Gastrocnemius medialis (tissue), 4 donors: Measurements from ENCODE around the gene EMILIN2. TPM values are rescaled to one million over a fixed set of nuclear protein-coding genes. Genes with fewer than 3 reads are reported as not detected.

Experiments
- ATAC-seq, 2 donors: fragments of 150-250 bp; one replicate each; pipeline ENCODE4 v1.9.1; 2016
- DNase-seq, 2 donors: peaks; one replicate each; pipeline ENCODE4 v3.0.0-alpha.2; 2019
- H3K27ac ChIP-seq, 4 donors: fragments of 200-600 bp; sonication (generic); 1 replicate in 1 of 4; 2 replicates in 3 of 4; pipeline ENCODE4 v1.5.1; 2016 to 2018; ENCODE audit warnings: mild to moderate bottlenecking in 2 of 4, moderate library complexity in 1 of 4
- H3K27me3 ChIP-seq, 3 donors: fragments of 200-600 bp; sonication (generic) in 2 of 3; 1 replicate in 1 of 3; 2 replicates in 2 of 3; pipeline versions ENCODE4 v1.5.1 to v1.6.0; 2016 to 2019; ENCODE audit warnings: mild to moderate bottlenecking in 1 of 3, moderate library complexity in 1 of 3
- H3K36me3 ChIP-seq, 2 donors: fragments of 200-600 bp; sonication (generic) in 1 of 2; one replicate each; pipeline ENCODE4 v1.5.1; 2017 to 2018
- H3K4me1 ChIP-seq, 2 donors: fragments of 200-600 bp; sonication (generic) in 1 of 2; one replicate each; pipeline ENCODE4 v1.5.1; 2016 to 2017; ENCODE audit warnings: mild to moderate bottlenecking in 2 of 2
- H3K4me3 ChIP-seq, 4 donors: fragments of 200-600 bp; sonication (generic) in 3 of 4; 1 replicate in 1 of 4; 2 replicates in 3 of 4; pipeline ENCODE4 v1.5.1; 2016 to 2019; ENCODE audit warnings: mild to moderate bottlenecking in 2 of 4
- H3K9me3 ChIP-seq, 3 donors: fragments of 200-600 bp; sonication (generic) in 2 of 3; 1 replicate in 1 of 3; 2 replicates in 2 of 3; pipeline ENCODE4 v1.5.1; 2016 to 2019
- CTCF ChIP-seq, 5 experiments: fragments of 450-650 bp in 3 of 5; fragments of 200-600 bp in 2 of 5; sonication (generic) in 2 of 5; IDR thresholded peaks in 4 of 5; conservative IDR thresholded peaks in 1 of 5; 1 replicate in 4 of 5; 2 replicates in 1 of 5; pipeline ENCODE4 v1.5.1; 2016 to 2019; ENCODE audit warnings: antibody characterized with exemption in 5 of 5, mild to moderate bottlenecking in 3 of 5, moderate library complexity in 3 of 5
- POLR2A ChIP-seq, 2 donors: fragments of 450-650 bp; IDR thresholded peaks; one replicate each; pipeline ENCODE4 v1.6.1; 2017; ENCODE audit warnings: antibody characterized with exemption in 2 of 2, mild to moderate bottlenecking in 2 of 2, moderate library complexity in 2 of 2
- in situ Hi-C, 4 donors: fragments of 200-750 bp; cut with MboI; loops; one replicate each; pipeline versions ENCODE4 v1.15.0 to v1.8.0; 2017; ENCODE audit warnings: low sequenced_read_pairs in 4 of 4
- intact Hi-C: fragments of 100-400 bp; cut with DNase I; formaldehyde crosslinking; loops from one replicate; pipeline ENCODE4 v1.15.1; 2023; ENCODE audit warnings: low total_unique reads
- total RNA-seq, 4 donors: library from RNA; depleted of rRNA; stranded (reverse); fragments of >200 nt; gene quantifications; one replicate each; pipeline versions ENCODE4 v1.1.0 to v1.2.3, GENCODE V29; 2016

EMILIN2 gene
- total RNA-seq, 4 donors from 2014 or later = 1.9 to 10.5 (median 5.6) TPM

- in situ Hi-C loops = no loop called here
Measured at GRCh38 chr18:2811416-2811815, 35.4 kb upstream of the EMILIN2 start.

GRCh38 chr18:2814928-2815327 is 31.9 kb upstream of the EMILIN2 start:
- Histone ChIP-seq H3K36me3 (no peaks in the 10 kb centered on the region), H3K4me3 (no peak overlapping the region), H3K27ac (no peak overlapping the region), H3K27me3 (no peaks in the 10 kb centered on the region), H3K4me1 (no peaks in the 10 kb centered on the region), H3K9me3 (peaks cover 0 to 9% (median 0%) of the 10 kb centered on the region in 3 donors)
- intact Hi-C loops = no loop called here
- in situ Hi-C loops = no loop called here
- no peak for TF ChIP-seq CTCF (IDR thresholded peaks at IDR 0.05 in 4 of 5, conservative IDR thresholded peaks at IDR 0.05 in 1 of 5)
- TF ChIP-seq POLR2A (IDR thresholded peaks at IDR 0.05) = no peak
- DNase-seq (no peak), ATAC-seq (no peak)

More at GRCh38 chr18:2811416-2811815, 35.4 kb upstream of the EMILIN2 start:
- ATAC-seq (no peak), DNase-seq (no peak)
- H3K27me3 ChIP-seq = no peaks in the 10 kb centered on the region
- TF ChIP-seq POLR2A (IDR thresholded peaks at IDR 0.05) (no peak), CTCF (IDR thresholded peaks at IDR 0.05 in 4 of 5, conservative IDR thresholded peaks at IDR 0.05 in 1 of 5) (no peak)
- H3K9me3 ChIP-seq = peaks cover 0 to 9% (median 0%) of the 10 kb centered on the region in 3 donors
- no peak overlapping the region for H3K4me3 ChIP-seq
- H3K4me1 ChIP-seq = no peaks in the 10 kb centered on the region
- intact Hi-C loops = no loop called here
- H3K27ac ChIP-seq = no peak overlapping the region
- no peaks in the 10 kb centered on the region for H3K36me3 ChIP-seq

- in situ Hi-C loops = no loop called here
- intact Hi-C loops = no loop called here
- H3K4me3 ChIP-seq = no peak overlapping the region
Measured at GRCh38 chr18:2818281-2818680, 28.5 kb upstream of the EMILIN2 start.

GRCh38 chr18:2821695-2822094 is 25.1 kb upstream of the EMILIN2 start:
- Histone ChIP-seq H3K9me3 (no peaks in the 10 kb centered on the region), H3K4me3 (no peak overlapping the region), H3K36me3 (no peaks in the 10 kb centered on the region), H3K27me3 (no peaks in the 10 kb centered on the region), H3K4me1 (no peaks in the 10 kb centered on the region), H3K27ac (no peak overlapping the region)
- TF ChIP-seq CTCF (IDR thresholded peaks at IDR 0.05 in 4 of 5, conservative IDR thresholded peaks at IDR 0.05 in 1 of 5) = no peak
- no peak for TF ChIP-seq POLR2A (IDR thresholded peaks at IDR 0.05)
- DNase-seq = no peak
- intact Hi-C loops = no loop called here
- in situ Hi-C loops = no loop called here
- no peak for ATAC-seq

More at GRCh38 chr18:2818281-2818680, 28.5 kb upstream of the EMILIN2 start:
- no peak for DNase-seq
- no peak overlapping the region for H3K27ac ChIP-seq
- TF ChIP-seq POLR2A (IDR thresholded peaks at IDR 0.05) (no peak), CTCF (IDR thresholded peaks at IDR 0.05 in 4 of 5, conservative IDR thresholded peaks at IDR 0.05 in 1 of 5) (no peak)
- H3K36me3 ChIP-seq = no peaks in the 10 kb centered on the region
- no peaks in the 10 kb centered on the region for H3K27me3 ChIP-seq
- ATAC-seq = no peak
- H3K9me3 ChIP-seq = no peaks in the 10 kb centered on the region
- H3K4me1 ChIP-seq = no peaks in the 10 kb centered on the region
